Esophagus muscularis mucosa (tissue), 4 donors: ENCODE measurements around the gene CCDC137. TPM values are rescaled to one million over a fixed set of nuclear protein-coding genes. Genes with fewer than 3 reads are reported as not detected.

ENCODE experiments used
- DNase-seq: peaks from one replicate; pipeline ENCODE4 v3.0.0-alpha.2; 2017; ENCODE audit errors: extremely low spot score
- H3K27ac ChIP-seq, 4 donors: fragments of 200-600 bp; sonication (generic); replicated peaks in 1 of 4; 1 replicate in 3 of 4; 2 replicates in 1 of 4; pipeline ENCODE4 v1.5.1; 2016 to 2019; ENCODE audit warnings: mild to moderate bottlenecking in 1 of 4
- H3K27me3 ChIP-seq, 4 donors: fragments of 200-600 bp; sonication (generic); one replicate each; pipeline versions ENCODE4 v1.5.1 to v1.6.0; 2016 to 2019
- H3K36me3 ChIP-seq, 4 donors: fragments of 200-600 bp; sonication (generic); one replicate each; pipeline ENCODE4 v1.5.1; 2016 to 2019
- H3K4me1 ChIP-seq, 4 donors: fragments of 200-600 bp; sonication (generic); one replicate each; pipeline ENCODE4 v1.5.1; 2016 to 2019
- H3K4me3 ChIP-seq, 4 donors: fragments of 200-600 bp; sonication (generic); 1 replicate in 2 of 4; 2 replicates in 2 of 4; pipeline ENCODE4 v1.5.1; 2016 to 2019; ENCODE audit warnings: mild to moderate bottlenecking in 4 of 4, moderate library complexity in 1 of 4
- H3K9me3 ChIP-seq, 4 donors: fragments of 200-600 bp; sonication (generic); 1 replicate in 3 of 4; 2 replicates in 1 of 4; pipeline ENCODE4 v1.5.1; 2016 to 2019
- CTCF ChIP-seq, 3 experiments: fragments of 200-600 bp in 2 of 3; fragments of 450-650 bp in 1 of 3; sonication (generic) in 2 of 3; IDR thresholded peaks; one replicate each; pipeline ENCODE4 v1.5.1; 2017 to 2019; ENCODE audit warnings: antibody characterized with exemption in 3 of 3, mild to moderate bottlenecking in 2 of 3, moderate library complexity in 1 of 3
- EP300 ChIP-seq: sonication (generic); formaldehyde crosslinking; IDR thresholded peaks from one replicate; pipeline ENCODE4 v1.6.1; 2017; ENCODE audit warnings: antibody characterized with exemption
- POLR2A ChIP-seq: fragments of 450-650 bp; IDR thresholded peaks from one replicate; pipeline ENCODE4 v1.6.1; 2017; ENCODE audit warnings: antibody characterized with exemption, moderate library complexity, mild to moderate bottlenecking, low read depth
- POLR2AphosphoS5 ChIP-seq, 2 donors: sonication (generic); formaldehyde crosslinking; IDR thresholded peaks; one replicate each; pipeline ENCODE4 v1.6.1; 2017; ENCODE audit warnings: antibody characterized with exemption in 2 of 2
- WGBS: methylation state at CpG from one replicate; pipeline ENCODE4 v1.1.5; 2018; 5-methylcytosine and 5-hydroxymethylcytosine counted together
- intact Hi-C: fragments of 100-400 bp; cut with DNase I; formaldehyde crosslinking; loops from one replicate; pipeline ENCODE4 v1.15.1; 2023
- total RNA-seq, 4 donors: library from RNA; depleted of rRNA; stranded (reverse); fragments of >200 nt; gene quantifications; one replicate each; pipeline versions ENCODE4 v1.1.0 to v1.2.1, GENCODE V29; 2016

Gene CCDC137
- total RNA-seq, 4 donors from 2014 or later: 8.9 to 14.1 (median 12.6) TPM

- 1% methylated on average over 38 of the region's 112 CpGs for WGBS
These were observed 17.3 kb downstream of the CCDC137 start, which contains the start of the genes ARL16 and HGS for GRCh38 chr17:81683584-81684441. Gene ARL16 (minus strand): TSS chr17:81683797. CDS start chr17:81683753, 44 bp downstream. Gene HGS (plus strand): TSS chr17:81684011. CDS start chr17:81684067, 56 bp downstream.

GRCh38 chr17:81684442-81684911 is 17.9 kb downstream of the CCDC137 start:
- DNase-seq: no peak
- Histone ChIP-seq H3K27me3 (no peaks in the 10 kb centered on the region), H3K27ac (peak overlapping the region; percentile 79 to 91 (median 88)), H3K4me3 (peak overlapping the region; percentile 69 to 100 (median 98)), H3K9me3 (no peaks in the 10 kb centered on the region), H3K4me1 (peaks cover 26 to 47% (median 39%) of the 10 kb centered on the region in 4 donors), H3K36me3 (peaks cover 32 to 62% (median 49%) of the 10 kb centered on the region in 4 donors)
- WGBS: 7% methylated on average over 7 of the region's 16 CpGs
- intact Hi-C loops: no loop called here
- TF ChIP-seq CTCF (IDR thresholded peaks at IDR 0.05) (no peak), EP300 (no peak), POLR2AphosphoS5 (IDR thresholded peaks at IDR 0.05) (no peak), POLR2A (no peak)

More at GRCh38 chr17:81683584-81684441, 17.3 kb downstream of the CCDC137 start, which contains the start of the genes ARL16 and HGS:
- H3K36me3 ChIP-seq: peaks cover 27 to 56% (median 43%) of the 10 kb centered on the region in 4 donors
- TF ChIP-seq EP300 (no peak), CTCF (IDR thresholded peaks at IDR 0.05) (no peak), POLR2A (peak; percentile 50), POLR2AphosphoS5 (IDR thresholded peaks at IDR 0.05) (peak; percentile 89)
- peaks cover 26 to 47% (median 39%) of the 10 kb centered on the region in 4 donors for H3K4me1 ChIP-seq
- H3K27me3 ChIP-seq: no peaks in the 10 kb centered on the region
- no peaks in the 10 kb centered on the region for H3K9me3 ChIP-seq
- intact Hi-C loops: no loop called here
- H3K27ac ChIP-seq: peak within 1 kb of the TSS; percentile 79 to 91 (median 90)
- H3K4me3 ChIP-seq: peak within 1 kb of the TSS; percentile 69 to 100 (median 98)
- peak; percentile 99 for DNase-seq

GRCh38 chr17:81685108-81685507 is 18.6 kb downstream of the CCDC137 start:
- WGBS: 78% methylated on average over 10 of the region's 12 CpGs
- peaks cover 32 to 67% (median 56%) of the 10 kb centered on the region in 4 donors for H3K36me3 ChIP-seq
- H3K9me3 ChIP-seq: no peaks in the 10 kb centered on the region
- peak overlapping the region in 2 of 4 donors; percentile 79 to 91 for H3K27ac ChIP-seq
- no peak for DNase-seq
- TF ChIP-seq CTCF (IDR thresholded peaks at IDR 0.05) (no peak), EP300 (no peak), POLR2A (no peak), POLR2AphosphoS5 (IDR thresholded peaks at IDR 0.05) (no peak)
- H3K4me1 ChIP-seq: peaks cover 23 to 47% (median 39%) of the 10 kb centered on the region in 4 donors
- H3K27me3 ChIP-seq: no peaks in the 10 kb centered on the region
- intact Hi-C loops: no loop called here
- peak overlapping the region; percentile 69 to 100 (median 98) for H3K4me3 ChIP-seq

- Histone ChIP-seq H3K9me3 (no peaks in the 10 kb centered on the region), H3K4me3 (no peak overlapping the region), H3K27ac (no peak overlapping the region), H3K4me1 (peaks cover 23 to 44% (median 38%) of the 10 kb centered on the region in 4 donors), H3K27me3 (no peaks in the 10 kb centered on the region), H3K36me3 (peaks cover 44 to 67% (median 65%) of the 10 kb centered on the region in 4 donors)
- TF ChIP-seq EP300 (no peak), POLR2AphosphoS5 (IDR thresholded peaks at IDR 0.05) (no peak), POLR2A (no peak), CTCF (IDR thresholded peaks at IDR 0.05) (no peak)
- intact Hi-C loops: no loop called here
- DNase-seq: no peak
- WGBS: 92% methylated on average over 7 of the region's 20 CpGs
These were observed 20.1 kb downstream of the CCDC137 start for GRCh38 chr17:81686614-81687013.
